Ishikawa (cell line): Measurements from ENCODE around the gene ADCY7.

Experiments used
- CEBPB ChIP-seq: IDR thresholded peaks from 2 replicates; pipeline ENCODE4 v1.6.1; 2012
- CREB1 ChIP-seq: IDR thresholded peaks from 2 replicates; pipeline ENCODE4 v1.6.1; 2012; ENCODE audit warnings: low read depth
- EGR1 ChIP-seq: IDR thresholded peaks from 2 replicates; pipeline ENCODE4 v1.6.1; 2012
- EP300 ChIP-seq: IDR thresholded peaks from 2 replicates; pipeline ENCODE4 v1.6.1; 2012; ENCODE audit warnings: borderline replicate concordance
- FOXM1 ChIP-seq: IDR thresholded peaks from 2 replicates; pipeline ENCODE4 v1.6.1; 2012; ENCODE audit warnings: low read depth, borderline replicate concordance
- MAX ChIP-seq: IDR thresholded peaks from 2 replicates; pipeline ENCODE4 v1.6.1; 2012
- NFIC ChIP-seq: IDR thresholded peaks from 2 replicates; pipeline ENCODE4 v1.6.1; 2012
- RAD21 ChIP-seq: IDR thresholded peaks from 2 replicates; pipeline ENCODE4 v1.6.1; 2012; ENCODE audit warnings: low read depth
- REST ChIP-seq: IDR thresholded peaks from 2 replicates; pipeline ENCODE4 v1.6.1; 2012; ENCODE audit warnings: low read depth, mild to moderate bottlenecking
- TAF1 ChIP-seq: IDR thresholded peaks from 2 replicates; pipeline ENCODE4 v1.6.1; 2012; ENCODE audit warnings: low read depth, mild to moderate bottlenecking
- TCF12 ChIP-seq: IDR thresholded peaks from 2 replicates; pipeline ENCODE4 v1.6.1; 2012; ENCODE audit warnings: low read depth
- TEAD4 ChIP-seq: IDR thresholded peaks from 2 replicates; pipeline ENCODE4 v1.6.1; 2012
- USF1 ChIP-seq: IDR thresholded peaks from 2 replicates; pipeline ENCODE4 v1.6.1; 2012
- YY1 ChIP-seq: IDR thresholded peaks from 2 replicates; pipeline ENCODE4 v1.6.1; 2012; ENCODE audit warnings: low read depth
- ZBTB7A ChIP-seq: IDR thresholded peaks from 2 replicates; pipeline ENCODE4 v1.6.1; 2012; ENCODE audit warnings: low read depth

Gene ADCY7

GRCh38 chr16:50235581-50235980, 30.8 kb upstream of the ADCY7 start:
- TF ChIP-seq RAD21 (no peak), MAX (0 out of 2 replicates have a peak, but pooled peaks have one; percentile 32), EP300 (peak; percentile 19; the same call in 1 of the 2 replicates), EGR1 (no peak), ZBTB7A (no peak), TEAD4 (0 out of 2 replicates have a peak, but pooled peaks have one; percentile 6), NFIC (0 out of 2 replicates have a peak, but pooled peaks have one; percentile 16), YY1 (no peak), FOXM1 (no peak)

GRCh38 chr16:50238314-50238713, 28.0 kb upstream of the ADCY7 start:
- TF ChIP-seq TAF1 (no peak), RAD21 (no peak), TCF12 (no peak), TEAD4 (no peak), EP300 (no peak), YY1 (no peak), CEBPB (no peak), EGR1 (no peak), CREB1 (no peak), NFIC (no peak), USF1 (no peak), FOXM1 (no peak), REST (no peak), MAX (no peak), ZBTB7A (no peak)

GRCh38 chr16:50238868-50239301, 27.5 kb upstream of the ADCY7 start:
- no peak for TF ChIP-seq FOXM1
- peak; percentile 78 for TF ChIP-seq CEBPB
- TF ChIP-seq TCF12, result peak; percentile 55; the same call in 1 of the 2 replicates
- TF ChIP-seq USF1, result no peak

- TF ChIP-seq EP300 (no peak), YY1 (no peak), USF1 (no peak), CREB1 (no peak), FOXM1 (no peak), TEAD4 (no peak), NFIC (no peak), TAF1 (no peak)
These were observed 22.2 kb upstream of the ADCY7 start for GRCh38 chr16:50244140-50244503.

- TF ChIP-seq FOXM1 (no peak), USF1 (no peak), ZBTB7A (peak; percentile 86; the same call in 1 of the 2 replicates), CREB1 (no peak), REST (no peak)
These were observed 21.6 kb upstream of the ADCY7 start for GRCh38 chr16:50244504-50245416.
